ENCODE data around the gene FGD2. TPM values are rescaled to one million over a fixed set of nuclear protein-coding genes. Genes with fewer than 3 reads are reported as not detected.

Gene FGD2
- total and polyA plus RNA-seq, 2 of the 8 experiments (the other 6 are each of a cell fraction or from before 2014, with no cell fraction given) = 0.12 to 0.32 TPM

DNA sequence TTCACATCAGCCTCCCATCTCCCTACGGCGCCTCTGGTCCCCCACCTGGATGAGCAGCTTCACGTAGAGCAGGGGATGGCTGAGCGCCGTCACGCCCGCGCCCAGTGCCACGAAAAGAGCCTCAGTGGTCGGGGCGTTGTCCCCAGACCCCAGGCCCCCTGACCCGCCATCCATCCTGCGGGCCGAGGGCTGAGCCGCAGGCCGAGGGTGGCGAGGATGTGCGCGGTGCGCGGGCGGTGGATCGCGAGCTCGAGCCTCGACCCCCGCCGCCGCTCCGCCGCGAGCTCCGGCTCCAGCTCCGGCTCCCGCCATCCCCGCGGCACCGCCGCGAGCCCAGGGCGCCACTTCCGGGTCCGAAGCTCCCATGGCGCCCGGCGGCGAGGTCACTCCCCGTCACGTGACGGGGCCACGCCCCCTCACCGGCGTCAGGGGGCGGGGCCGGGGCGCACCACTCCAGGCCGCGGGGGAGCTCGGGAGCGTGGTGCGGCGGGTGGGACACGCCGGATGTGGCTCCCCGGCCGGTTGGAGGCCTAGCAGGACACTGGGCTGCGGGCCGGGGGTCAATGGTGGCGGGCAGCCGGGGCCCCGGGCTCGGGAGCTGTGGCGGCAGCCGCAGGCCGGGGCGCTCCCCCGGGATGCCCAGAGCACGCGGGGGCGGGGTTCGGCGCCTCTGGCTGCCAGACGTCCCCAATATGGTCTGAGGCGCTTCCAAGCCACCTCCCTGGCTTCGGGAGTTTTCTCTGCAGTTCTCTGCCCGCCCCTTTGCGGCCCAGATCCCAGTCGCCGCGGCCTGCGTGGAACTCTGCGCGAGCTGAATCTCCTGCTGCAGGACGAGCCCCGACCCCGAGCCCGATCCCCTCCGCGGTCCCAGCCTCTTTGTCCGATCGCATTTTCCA is 19.4 kb upstream of the FGD2 start, which contains the start of gene MTCH1 (continued):
- TF ChIP-seq, protein P1, sequence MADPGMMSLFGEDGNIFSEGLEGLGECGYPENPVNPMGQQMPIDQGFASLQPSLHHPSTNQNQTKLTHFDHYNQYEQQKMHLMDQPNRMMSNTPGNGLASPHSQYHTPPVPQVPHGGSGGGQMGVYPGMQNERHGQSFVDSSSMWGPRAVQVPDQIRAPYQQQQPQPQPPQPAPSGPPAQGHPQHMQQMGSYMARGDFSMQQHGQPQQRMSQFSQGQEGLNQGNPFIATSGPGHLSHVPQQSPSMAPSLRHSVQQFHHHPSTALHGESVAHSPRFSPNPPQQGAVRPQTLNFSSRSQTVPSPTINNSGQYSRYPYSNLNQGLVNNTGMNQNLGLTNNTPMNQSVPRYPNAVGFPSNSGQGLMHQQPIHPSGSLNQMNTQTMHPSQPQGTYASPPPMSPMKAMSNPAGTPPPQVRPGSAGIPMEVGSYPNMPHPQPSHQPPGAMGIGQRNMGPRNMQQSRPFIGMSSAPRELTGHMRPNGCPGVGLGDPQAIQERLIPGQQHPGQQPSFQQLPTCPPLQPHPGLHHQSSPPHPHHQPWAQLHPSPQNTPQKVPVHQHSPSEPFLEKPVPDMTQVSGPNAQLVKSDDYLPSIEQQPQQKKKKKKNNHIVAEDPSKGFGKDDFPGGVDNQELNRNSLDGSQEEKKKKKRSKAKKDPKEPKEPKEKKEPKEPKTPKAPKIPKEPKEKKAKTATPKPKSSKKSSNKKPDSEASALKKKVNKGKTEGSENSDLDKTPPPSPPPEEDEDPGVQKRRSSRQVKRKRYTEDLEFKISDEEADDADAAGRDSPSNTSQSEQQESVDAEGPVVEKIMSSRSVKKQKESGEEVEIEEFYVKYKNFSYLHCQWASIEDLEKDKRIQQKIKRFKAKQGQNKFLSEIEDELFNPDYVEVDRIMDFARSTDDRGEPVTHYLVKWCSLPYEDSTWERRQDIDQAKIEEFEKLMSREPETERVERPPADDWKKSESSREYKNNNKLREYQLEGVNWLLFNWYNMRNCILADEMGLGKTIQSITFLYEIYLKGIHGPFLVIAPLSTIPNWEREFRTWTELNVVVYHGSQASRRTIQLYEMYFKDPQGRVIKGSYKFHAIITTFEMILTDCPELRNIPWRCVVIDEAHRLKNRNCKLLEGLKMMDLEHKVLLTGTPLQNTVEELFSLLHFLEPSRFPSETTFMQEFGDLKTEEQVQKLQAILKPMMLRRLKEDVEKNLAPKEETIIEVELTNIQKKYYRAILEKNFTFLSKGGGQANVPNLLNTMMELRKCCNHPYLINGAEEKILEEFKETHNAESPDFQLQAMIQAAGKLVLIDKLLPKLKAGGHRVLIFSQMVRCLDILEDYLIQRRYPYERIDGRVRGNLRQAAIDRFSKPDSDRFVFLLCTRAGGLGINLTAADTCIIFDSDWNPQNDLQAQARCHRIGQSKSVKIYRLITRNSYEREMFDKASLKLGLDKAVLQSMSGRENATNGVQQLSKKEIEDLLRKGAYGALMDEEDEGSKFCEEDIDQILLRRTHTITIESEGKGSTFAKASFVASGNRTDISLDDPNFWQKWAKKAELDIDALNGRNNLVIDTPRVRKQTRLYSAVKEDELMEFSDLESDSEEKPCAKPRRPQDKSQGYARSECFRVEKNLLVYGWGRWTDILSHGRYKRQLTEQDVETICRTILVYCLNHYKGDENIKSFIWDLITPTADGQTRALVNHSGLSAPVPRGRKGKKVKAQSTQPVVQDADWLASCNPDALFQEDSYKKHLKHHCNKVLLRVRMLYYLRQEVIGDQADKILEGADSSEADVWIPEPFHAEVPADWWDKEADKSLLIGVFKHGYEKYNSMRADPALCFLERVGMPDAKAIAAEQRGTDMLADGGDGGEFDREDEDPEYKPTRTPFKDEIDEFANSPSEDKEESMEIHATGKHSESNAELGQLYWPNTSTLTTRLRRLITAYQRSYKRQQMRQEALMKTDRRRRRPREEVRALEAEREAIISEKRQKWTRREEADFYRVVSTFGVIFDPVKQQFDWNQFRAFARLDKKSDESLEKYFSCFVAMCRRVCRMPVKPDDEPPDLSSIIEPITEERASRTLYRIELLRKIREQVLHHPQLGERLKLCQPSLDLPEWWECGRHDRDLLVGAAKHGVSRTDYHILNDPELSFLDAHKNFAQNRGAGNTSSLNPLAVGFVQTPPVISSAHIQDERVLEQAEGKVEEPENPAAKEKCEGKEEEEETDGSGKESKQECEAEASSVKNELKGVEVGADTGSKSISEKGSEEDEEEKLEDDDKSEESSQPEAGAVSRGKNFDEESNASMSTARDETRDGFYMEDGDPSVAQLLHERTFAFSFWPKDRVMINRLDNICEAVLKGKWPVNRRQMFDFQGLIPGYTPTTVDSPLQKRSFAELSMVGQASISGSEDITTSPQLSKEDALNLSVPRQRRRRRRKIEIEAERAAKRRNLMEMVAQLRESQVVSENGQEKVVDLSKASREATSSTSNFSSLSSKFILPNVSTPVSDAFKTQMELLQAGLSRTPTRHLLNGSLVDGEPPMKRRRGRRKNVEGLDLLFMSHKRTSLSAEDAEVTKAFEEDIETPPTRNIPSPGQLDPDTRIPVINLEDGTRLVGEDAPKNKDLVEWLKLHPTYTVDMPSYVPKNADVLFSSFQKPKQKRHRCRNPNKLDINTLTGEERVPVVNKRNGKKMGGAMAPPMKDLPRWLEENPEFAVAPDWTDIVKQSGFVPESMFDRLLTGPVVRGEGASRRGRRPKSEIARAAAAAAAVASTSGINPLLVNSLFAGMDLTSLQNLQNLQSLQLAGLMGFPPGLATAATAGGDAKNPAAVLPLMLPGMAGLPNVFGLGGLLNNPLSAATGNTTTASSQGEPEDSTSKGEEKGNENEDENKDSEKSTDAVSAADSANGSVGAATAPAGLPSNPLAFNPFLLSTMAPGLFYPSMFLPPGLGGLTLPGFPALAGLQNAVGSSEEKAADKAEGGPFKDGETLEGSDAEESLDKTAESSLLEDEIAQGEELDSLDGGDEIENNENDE (IDR thresholded peaks at IDR 0.05; ENCODE audit: insufficient replicate concordance, low read length) = no peak
- TF ChIP-seq JUND (IDR thresholded peaks at IDR 0.05; ENCODE audit: low read length) (peak; percentile 87), BRCA1 (IDR thresholded peaks at IDR 0.05; ENCODE audit: low read depth, low read length) (no peak; the same call in 1 of the 2 replicates), EP300 (IDR thresholded peaks at IDR 0.05; ENCODE audit: borderline replicate concordance in 1 of 2, low read depth in 2 of 2, low read length in 2 of 2) (peak in 1 of 2 experiments; percentile 92; a peak in 2 of 3 replicates), CHD2 (IDR thresholded peaks at IDR 0.05; ENCODE audit: low read length) (no peak), BACH1 (IDR thresholded peaks at IDR 0.05; ENCODE audit: low read length) (peak; percentile 38; the same call in 1 of the 2 replicates)
- TF ChIP-seq, protein P2, sequence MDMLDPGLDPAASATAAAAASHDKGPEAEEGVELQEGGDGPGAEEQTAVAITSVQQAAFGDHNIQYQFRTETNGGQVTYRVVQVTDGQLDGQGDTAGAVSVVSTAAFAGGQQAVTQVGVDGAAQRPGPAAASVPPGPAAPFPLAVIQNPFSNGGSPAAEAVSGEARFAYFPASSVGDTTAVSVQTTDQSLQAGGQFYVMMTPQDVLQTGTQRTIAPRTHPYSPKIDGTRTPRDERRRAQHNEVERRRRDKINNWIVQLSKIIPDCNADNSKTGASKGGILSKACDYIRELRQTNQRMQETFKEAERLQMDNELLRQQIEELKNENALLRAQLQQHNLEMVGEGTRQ (IDR thresholded peaks at IDR 0.05; ENCODE audit: low read length) = peak; percentile 98
- TF ChIP-seq, protein P3, sequence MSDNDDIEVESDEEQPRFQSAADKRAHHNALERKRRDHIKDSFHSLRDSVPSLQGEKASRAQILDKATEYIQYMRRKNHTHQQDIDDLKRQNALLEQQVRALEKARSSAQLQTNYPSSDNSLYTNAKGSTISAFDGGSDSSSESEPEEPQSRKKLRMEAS (IDR thresholded peaks at IDR 0.05) = peak; percentile 62

Measured in H1 (cell line).